Caco-2 (cell line): ENCODE results near the gene DAPK1. TPM values are rescaled to one million over a fixed set of nuclear protein-coding genes. Genes with fewer than 3 reads are reported as not detected.

Source experiments
- BruUV-seq: library from RNA; stranded (reverse); fragments of 400-500 nt; replicated peaks from 2 replicates; lab custom pipeline; 2021; lab: Mats Ljungman, UMichigan
- CTCF ChIA-PET: fragments of 300-600 bp; sonication (Branson Sonifier 250); formaldehyde crosslinking; loops from one replicate; lab custom pipeline; 2022; ENCODE audit warnings: antibody characterized with exemption; lab: Charles Lee
- POLR2A ChIA-PET: fragments of 300-600 bp; sonication (Branson Sonifier 250); formaldehyde crosslinking; loops from one replicate; lab custom pipeline; 2022; ENCODE audit warnings: antibody characterized with exemption; lab: Charles Lee
- DNase-seq, 2 experiments: peaks; one replicate each; pipeline versions ENCODE4 v3.0.0 to v3.0.0-alpha.2; 2020 to 2022
- H3K27me3 ChIP-seq: replicated peaks from 2 replicates; pipeline ENCODE4 v1.6.0; 2011; ENCODE audit warnings: low read length; ENCODE audit not compliant: control insufficient read depth, insufficient read depth
- H3K36me3 ChIP-seq: 2 replicates; pipeline ENCODE4 v1.5.1; 2011; ENCODE audit warnings: low read length; ENCODE audit not compliant: control insufficient read depth, insufficient read depth
- H3K4me1 ChIP-seq: fragments of 250-450 bp; sonication (Bioruptor Pico); 2 replicates; pipeline ENCODE4 v1.5.1; 2020; ENCODE audit warnings: mild to moderate bottlenecking
- H3K4me3 ChIP-seq: 2 replicates; pipeline ENCODE4 v1.5.1; 2011; ENCODE audit warnings: low read depth, mild to moderate bottlenecking, control low read depth, low read length
- H3K9me3 ChIP-seq: fragments of 250-450 bp; sonication (Bioruptor Pico); 2 replicates; pipeline ENCODE4 v1.5.1; 2020; ENCODE audit warnings: mild to moderate bottlenecking, moderate library complexity
- H3K27ac Mint-ChIP-seq: one replicate; pipeline ENCODE4 v1.8.0; 2022; ENCODE audit warnings: mixed read lengths; ENCODE audit not compliant: unreplicated experiment
- H3K27me3 Mint-ChIP-seq: one replicate; pipeline ENCODE4 v1.8.0; 2022; ENCODE audit warnings: mixed read lengths; ENCODE audit not compliant: insufficient read depth, unreplicated experiment
- H3K36me3 Mint-ChIP-seq: one replicate; pipeline ENCODE4 v1.8.0; 2022; ENCODE audit warnings: mild to moderate bottlenecking, mixed read lengths; ENCODE audit not compliant: insufficient read depth, unreplicated experiment
- H3K4me1 Mint-ChIP-seq: one replicate; pipeline ENCODE4 v1.8.0; 2022; ENCODE audit warnings: low read depth, mixed read lengths; ENCODE audit not compliant: unreplicated experiment
- H3K4me3 Mint-ChIP-seq: one replicate; pipeline ENCODE4 v1.8.0; 2022; ENCODE audit warnings: mild to moderate bottlenecking, moderate library complexity, mixed read lengths; ENCODE audit not compliant: unreplicated experiment
- H3K9me3 Mint-ChIP-seq: one replicate; pipeline ENCODE4 v1.8.0; 2022; ENCODE audit warnings: mixed read lengths; ENCODE audit not compliant: unreplicated experiment
- intact Hi-C: fragments of 100-400 bp; cut with micrococcal nuclease; formaldehyde crosslinking; loops from one replicate; pipeline ENCODE4 v1.10.0; 2022; ENCODE audit not compliant: unreplicated experiment
- total RNA-seq: library from RNA; stranded (reverse); gene quantifications from 2 replicates; pipeline ENCODE4 v1.2.3, GENCODE V29; 2022
- TF ChIP-seq, protein P1 (sequence below), 2 experiments: fragments of 200-600 bp in 1 of 2; IDR thresholded peaks; 1 replicate in 1 of 2; 2 replicates in 1 of 2; pipeline versions ENCODE4 v1.5.1 to v1.8.0; 2011 to 2022; ENCODE audit warnings: antibody characterized with exemption in 1 of 2, control low read depth in 1 of 2, inconsistent platforms in 1 of 2, low read depth in 1 of 2, low read length in 1 of 2, mild to moderate bottlenecking in 1 of 2, moderate library complexity in 1 of 2; ENCODE audit not compliant: insufficient read depth in 1 of 2, severe bottlenecking in 1 of 2, unreplicated experiment in 1 of 2

The DAPK1 gene
- total RNA-seq, 1 experiment from 2014 or later = 79.2 TPM

DNA sequence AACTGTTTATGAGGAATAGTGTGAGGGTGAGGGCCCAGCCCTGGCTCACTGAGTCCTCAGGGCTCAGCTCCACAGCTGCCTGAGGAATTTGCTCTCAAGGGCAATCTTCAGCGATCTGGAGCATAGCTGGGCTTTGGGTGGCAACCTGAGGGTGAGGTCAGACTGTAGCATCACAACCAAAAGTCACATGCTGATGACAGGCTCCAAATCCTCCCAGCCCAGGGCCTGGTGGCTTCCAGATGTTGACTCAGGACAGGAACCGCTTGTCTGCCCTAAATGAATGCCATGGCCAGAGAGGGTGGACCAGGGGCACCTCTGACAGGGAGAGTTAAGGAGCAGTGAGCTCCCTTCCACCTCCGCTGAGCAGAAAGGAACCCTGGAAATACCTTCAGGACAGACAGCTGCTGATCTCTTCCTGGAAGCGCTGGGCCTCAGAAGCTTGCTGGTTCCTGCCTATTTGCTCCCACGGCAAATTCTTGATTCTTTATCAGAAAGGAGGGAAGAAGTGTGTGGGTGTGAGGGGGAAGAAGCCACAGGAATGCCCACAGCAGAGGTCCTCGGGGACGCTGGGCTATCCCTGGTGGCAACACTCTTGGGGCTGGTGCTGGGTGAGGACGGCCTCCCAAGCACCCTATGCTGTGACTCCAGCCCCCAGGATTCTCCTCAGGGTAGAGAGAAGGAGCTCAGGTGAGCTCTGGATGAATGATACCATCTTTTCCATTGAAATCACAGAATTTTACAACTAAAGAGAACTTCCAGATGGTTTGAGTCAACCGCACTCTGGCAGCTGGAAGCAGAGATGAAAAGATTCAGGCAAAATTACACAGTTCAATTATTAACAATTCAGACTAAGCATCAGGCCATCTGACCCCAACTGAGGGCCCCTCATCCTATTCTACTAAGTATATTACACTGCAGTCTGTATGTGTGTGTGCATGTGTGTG, 214.5 kb downstream of the DAPK1 start:
- H3K9me3 Mint-ChIP-seq = no peaks in the 10 kb centered on the region
- H3K36me3 Mint-ChIP-seq = peaks cover 25% of the 10 kb centered on the region
- DNase-seq = no peak
- ChIA-PET POLR2A (no interaction called here), CTCF (no interaction called here)
- TF ChIP-seq, protein P1, sequence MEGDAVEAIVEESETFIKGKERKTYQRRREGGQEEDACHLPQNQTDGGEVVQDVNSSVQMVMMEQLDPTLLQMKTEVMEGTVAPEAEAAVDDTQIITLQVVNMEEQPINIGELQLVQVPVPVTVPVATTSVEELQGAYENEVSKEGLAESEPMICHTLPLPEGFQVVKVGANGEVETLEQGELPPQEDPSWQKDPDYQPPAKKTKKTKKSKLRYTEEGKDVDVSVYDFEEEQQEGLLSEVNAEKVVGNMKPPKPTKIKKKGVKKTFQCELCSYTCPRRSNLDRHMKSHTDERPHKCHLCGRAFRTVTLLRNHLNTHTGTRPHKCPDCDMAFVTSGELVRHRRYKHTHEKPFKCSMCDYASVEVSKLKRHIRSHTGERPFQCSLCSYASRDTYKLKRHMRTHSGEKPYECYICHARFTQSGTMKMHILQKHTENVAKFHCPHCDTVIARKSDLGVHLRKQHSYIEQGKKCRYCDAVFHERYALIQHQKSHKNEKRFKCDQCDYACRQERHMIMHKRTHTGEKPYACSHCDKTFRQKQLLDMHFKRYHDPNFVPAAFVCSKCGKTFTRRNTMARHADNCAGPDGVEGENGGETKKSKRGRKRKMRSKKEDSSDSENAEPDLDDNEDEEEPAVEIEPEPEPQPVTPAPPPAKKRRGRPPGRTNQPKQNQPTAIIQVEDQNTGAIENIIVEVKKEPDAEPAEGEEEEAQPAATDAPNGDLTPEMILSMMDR (IDR thresholded peaks at IDR 0.05; ENCODE audit: insufficient read depth in 1 of 2, low read depth in 1 of 2, low read length in 1 of 2, severe bottlenecking in 1 of 2, unreplicated experiment in 1 of 2) = no peak
- peaks cover 9% of the 10 kb centered on the region for H3K4me1 Mint-ChIP-seq
- H3K4me3 ChIP-seq = no peak overlapping the region
- intact Hi-C loops = no loop called here
- no peaks in the 10 kb centered on the region for H3K27me3 ChIP-seq
- H3K36me3 ChIP-seq = no peaks in the 10 kb centered on the region
- no peak overlapping the region for H3K27ac Mint-ChIP-seq
- BruUV-seq = no TSS peak
- H3K9me3 ChIP-seq = no peaks in the 10 kb centered on the region
- H3K4me1 ChIP-seq = no peaks in the 10 kb centered on the region; the same call in 1 of the 2 replicates
- H3K27me3 Mint-ChIP-seq = no peaks in the 10 kb centered on the region
- no peak overlapping the region for H3K4me3 Mint-ChIP-seq

- no peaks in the 10 kb centered on the region for H3K27me3 ChIP-seq
- Mint-ChIP-seq H3K4me1 (peaks cover 9% of the 10 kb centered on the region), H3K27me3 (no peaks in the 10 kb centered on the region), H3K27ac (no peak overlapping the region), H3K36me3 (peaks cover 19% of the 10 kb centered on the region), H3K9me3 (no peaks in the 10 kb centered on the region), H3K4me3 (no peak overlapping the region)
- TF ChIP-seq, protein P1 (IDR thresholded peaks at IDR 0.05; ENCODE audit: insufficient read depth in 1 of 2, low read depth in 1 of 2, low read length in 1 of 2, severe bottlenecking in 1 of 2, unreplicated experiment in 1 of 2) = no peak
- POLR2A ChIA-PET = no interaction called here
- no peaks in the 10 kb centered on the region for H3K9me3 ChIP-seq
- no peaks in the 10 kb centered on the region for H3K36me3 ChIP-seq
- no peaks in the 10 kb centered on the region; the same call in 1 of the 2 replicates for H3K4me1 ChIP-seq
- no peak overlapping the region for H3K4me3 ChIP-seq
- intact Hi-C loops = no loop called here
- no TSS peak for BruUV-seq
- CTCF ChIA-PET = no interaction called here
- DNase-seq = no peak
Observed at GRCh38 chr9:87712801-87713277, 215.2 kb downstream of the DAPK1 start.

DNA sequence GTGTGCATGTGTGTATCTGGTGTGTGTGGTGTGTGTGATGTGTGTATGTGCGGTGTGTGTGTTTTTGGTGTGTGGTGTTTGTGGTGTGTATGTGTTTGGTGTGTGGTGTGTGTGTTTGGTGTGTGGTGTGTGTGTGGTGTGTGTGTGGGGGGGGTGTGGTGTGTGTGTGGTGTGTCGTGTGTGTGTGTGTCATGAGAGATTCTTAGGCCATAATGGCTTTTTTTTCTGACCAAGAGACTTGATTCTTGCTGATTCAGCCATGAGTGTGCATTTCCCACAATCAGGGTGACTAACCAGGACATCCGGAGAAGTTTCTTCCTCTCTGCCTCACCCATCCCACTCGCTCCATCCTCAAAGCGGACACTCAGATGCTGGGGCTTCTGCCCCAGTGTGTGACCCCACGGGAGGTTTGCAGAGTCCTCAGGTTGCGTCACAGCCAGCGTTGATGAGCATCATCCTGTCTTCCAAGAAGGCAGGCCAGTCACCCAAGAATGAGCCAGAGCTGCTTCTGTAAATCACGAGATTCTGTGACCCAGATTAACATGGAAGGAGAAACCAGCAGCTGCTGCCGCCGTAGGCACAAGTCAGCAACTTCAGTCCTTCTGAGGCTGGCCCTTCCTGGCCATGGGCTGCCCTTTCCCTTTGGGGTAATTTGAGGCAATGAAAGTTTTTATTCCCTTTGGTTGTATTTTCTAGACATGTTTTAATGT, 215.8 kb downstream of the DAPK1 start:
- no peaks in the 10 kb centered on the region; the same call in 1 of the 2 replicates for H3K4me1 ChIP-seq
- no peak overlapping the region for H3K4me3 ChIP-seq
- no peaks in the 10 kb centered on the region for H3K27me3 ChIP-seq
- POLR2A ChIA-PET = no interaction called here
- no peaks in the 10 kb centered on the region for H3K36me3 ChIP-seq
- CTCF ChIA-PET = no interaction called here
- peaks cover 9% of the 10 kb centered on the region for H3K4me1 Mint-ChIP-seq
- no peak overlapping the region for H3K27ac Mint-ChIP-seq
- H3K27me3 Mint-ChIP-seq = no peaks in the 10 kb centered on the region
- no peak overlapping the region for H3K4me3 Mint-ChIP-seq
- H3K36me3 Mint-ChIP-seq = peaks cover 19% of the 10 kb centered on the region
- no TSS peak for BruUV-seq
- no peaks in the 10 kb centered on the region for H3K9me3 Mint-ChIP-seq
- TF ChIP-seq, protein P1 (IDR thresholded peaks at IDR 0.05; ENCODE audit: insufficient read depth in 1 of 2, low read depth in 1 of 2, low read length in 1 of 2, severe bottlenecking in 1 of 2, unreplicated experiment in 1 of 2) = no peak
- intact Hi-C loops = no loop called here
- H3K9me3 ChIP-seq = no peaks in the 10 kb centered on the region
- DNase-seq = no peak
